ENCODE results near the gene AK4. TPM values are rescaled to one million over a fixed set of nuclear protein-coding genes. Genes with fewer than 3 reads are reported as not detected.

The AK4 gene
- total and polyA plus RNA-seq, 2 experiments from 2014 or later = 65.4 to 110 TPM

- peak overlapping the region; percentile 54 for H2AFZ ChIP-seq
- in situ Hi-C loops (cut with MboI) = loop anchor here (25.0 kb wide), 1 partner anchor 690 kb away; no protein-coding TSS in a partner anchor
These were observed 99.7 kb downstream of the AK4 start for GRCh38 chr1:65247419-65248359.

GRCh38 chr1:65250826-65251225 lies 102.8 kb downstream of the AK4 start:
- no peak overlapping the region for H3K4me3 ChIP-seq
- DNase-seq = no peak

More at GRCh38 chr1:65247419-65248359, 99.7 kb downstream of the AK4 start:
- H3K4me1 ChIP-seq (ENCODE audit: insufficient read depth) = peaks cover 13% of the 10 kb centered on the region
- peak overlapping the region; percentile 70 for H3K9ac ChIP-seq
- no peaks in the 10 kb centered on the region for H3K9me3 ChIP-seq (ENCODE audit: low read depth)
- H3K4me2 ChIP-seq (ENCODE audit: unreplicated experiment) = peak overlapping the region; percentile 19
- no peaks in the 10 kb centered on the region for H3K27me3 ChIP-seq (replicated peaks; ENCODE audit: insufficient read depth)
- WGBS, 2 experiments (ENCODE audit: low coverage in 1 of 2, low lambda C conversion rate in 2 of 2, missing lambda C conversion rate in 2 of 2) = 18 to 23% methylated on average over 4 of the region's 4 CpGs
- no peaks in the 10 kb centered on the region for H3K9me2 ChIP-seq (ENCODE audit: insufficient read depth)
- peak overlapping the region; percentile 21; the same call in 1 of the 2 replicates for H3K4me3 ChIP-seq
- H3K36me3 ChIP-seq (ENCODE audit: low read depth) = no peaks in the 10 kb centered on the region
- peaks cover 18% of the 10 kb centered on the region for H3F3A ChIP-seq (ENCODE audit: insufficient read depth)
- peak overlapping the region; percentile 90 for H3K27ac ChIP-seq
- no peaks in the 10 kb centered on the region for H3K79me2 ChIP-seq (ENCODE audit: insufficient read depth)
- TF ChIP-seq EZH2phosphoT487 (IDR thresholded peaks at IDR 0.05; ENCODE audit: insufficient read depth, low read depth) (no peak), EZH2 (IDR thresholded peaks at IDR 0.05; ENCODE audit: insufficient read depth, poor library complexity, severe bottlenecking) (no peak)
- DNase-seq = peak; percentile 96
- no peaks in the 10 kb centered on the region for H4K20me1 ChIP-seq (ENCODE audit: insufficient read depth)

GRCh38 chr1:65253800-65254319 lies 105.9 kb downstream of the AK4 start:
- in situ Hi-C loops (cut with MboI) = no loop called here
- Histone ChIP-seq H3K9ac (peak overlapping the region; percentile 79), H4K20me1 (ENCODE audit: insufficient read depth) (no peaks in the 10 kb centered on the region), H3K4me3 (peak overlapping the region; percentile 83), H3K27me3 (replicated peaks; ENCODE audit: insufficient read depth) (no peaks in the 10 kb centered on the region), H3K9me2 (ENCODE audit: insufficient read depth) (no peaks in the 10 kb centered on the region), H3K4me1 (ENCODE audit: insufficient read depth) (0 out of 2 replicates have a peak, but pooled peaks cover 4% of the 10 kb centered on the region), H3K9me3 (ENCODE audit: low read depth) (no peaks in the 10 kb centered on the region), H3K79me2 (ENCODE audit: insufficient read depth) (no peaks in the 10 kb centered on the region), H3K27ac (peak overlapping the region; percentile 64), H3K4me2 (ENCODE audit: unreplicated experiment) (peak overlapping the region; percentile 91), H3K36me3 (ENCODE audit: low read depth) (no peaks in the 10 kb centered on the region), H2AFZ (peak overlapping the region; percentile 91), H3F3A (ENCODE audit: insufficient read depth) (0 out of 2 replicates have a peak, but pooled peaks cover 5% of the 10 kb centered on the region)
- DNase-seq = peak; percentile 79
- TF ChIP-seq EZH2 (IDR thresholded peaks at IDR 0.05; ENCODE audit: insufficient read depth, poor library complexity, severe bottlenecking) (no peak), EZH2phosphoT487 (IDR thresholded peaks at IDR 0.05; ENCODE audit: insufficient read depth, low read depth) (no peak)
- WGBS, 2 experiments (ENCODE audit: low coverage in 1 of 2, low lambda C conversion rate in 2 of 2, missing lambda C conversion rate in 2 of 2) = 1 to 3% methylated on average over 11 to 15 of the region's 15 CpGs

More at GRCh38 chr1:65250826-65251225, 102.8 kb downstream of the AK4 start:
- Histone ChIP-seq H2AFZ (no peak overlapping the region), H3K27ac (no peak overlapping the region), H3K9ac (no peak overlapping the region), H3K36me3 (ENCODE audit: low read depth) (no peaks in the 10 kb centered on the region), H4K20me1 (ENCODE audit: insufficient read depth) (no peaks in the 10 kb centered on the region), H3K79me2 (ENCODE audit: insufficient read depth) (no peaks in the 10 kb centered on the region), H3K4me1 (ENCODE audit: insufficient read depth) (peaks cover 17% of the 10 kb centered on the region), H3K27me3 (replicated peaks; ENCODE audit: insufficient read depth) (no peaks in the 10 kb centered on the region), H3K9me3 (ENCODE audit: low read depth) (no peaks in the 10 kb centered on the region), H3F3A (ENCODE audit: insufficient read depth) (peaks cover 22% of the 10 kb centered on the region), H3K9me2 (ENCODE audit: insufficient read depth) (no peaks in the 10 kb centered on the region), H3K4me2 (ENCODE audit: unreplicated experiment) (no peak overlapping the region)
- WGBS, 2 experiments (ENCODE audit: low coverage in 1 of 2, low lambda C conversion rate in 2 of 2, missing lambda C conversion rate in 2 of 2) = 94 to 95% methylated on average over 2 of the region's 2 CpGs
- TF ChIP-seq EZH2phosphoT487 (IDR thresholded peaks at IDR 0.05; ENCODE audit: insufficient read depth, low read depth) (no peak), EZH2 (IDR thresholded peaks at IDR 0.05; ENCODE audit: insufficient read depth, poor library complexity, severe bottlenecking) (no peak)
- in situ Hi-C loops (cut with MboI) = no loop called here

- peak; percentile 93 for DNase-seq
- WGBS, 2 experiments (ENCODE audit: low coverage in 1 of 2, low lambda C conversion rate in 2 of 2, missing lambda C conversion rate in 2 of 2) = 1 to 2% methylated on average over 49 to 62 of the region's 88 CpGs
These were observed 106.5 kb downstream of the AK4 start for GRCh38 chr1:65254320-65255034.

More at GRCh38 chr1:65254320-65255034, 106.5 kb downstream of the AK4 start:
- Histone ChIP-seq H3K9ac (peak overlapping the region; percentile 79), H3K36me3 (ENCODE audit: low read depth) (no peaks in the 10 kb centered on the region), H2AFZ (peak overlapping the region; percentile 91), H3K4me2 (ENCODE audit: unreplicated experiment) (peak overlapping the region; percentile 91), H3K4me3 (peak overlapping the region; percentile 83), H3K27me3 (replicated peaks; ENCODE audit: insufficient read depth) (no peaks in the 10 kb centered on the region), H3K9me3 (ENCODE audit: low read depth) (no peaks in the 10 kb centered on the region), H4K20me1 (ENCODE audit: insufficient read depth) (no peaks in the 10 kb centered on the region), H3K79me2 (ENCODE audit: insufficient read depth) (no peaks in the 10 kb centered on the region), H3K9me2 (ENCODE audit: insufficient read depth) (no peaks in the 10 kb centered on the region), H3F3A (ENCODE audit: insufficient read depth) (0 out of 2 replicates have a peak, but pooled peaks cover 5% of the 10 kb centered on the region), H3K27ac (peak overlapping the region; percentile 64), H3K4me1 (ENCODE audit: insufficient read depth) (0 out of 2 replicates have a peak, but pooled peaks cover 4% of the 10 kb centered on the region)
- no peak for TF ChIP-seq EZH2phosphoT487 (IDR thresholded peaks at IDR 0.05; ENCODE audit: insufficient read depth, low read depth)
- in situ Hi-C loops (cut with MboI) = no loop called here

All from GM23248 (cell line).